RCC 7860 (cell line): ENCODE results near the gene ZNF600.
"Not testable (repeated sequence)": the region's sequence is repeated elsewhere in the genome, so short reads cannot be mapped to it uniquely, and the experiment has no call there.

Experiments used
- DNase-seq: peaks from one replicate; pipeline ENCODE4 v3.0.0-alpha.2; 2015; ENCODE audit warnings: low spot score
- FAIRE-seq: peaks from 2 replicates; lab custom pipeline; 2012; peaks lifted over from hg19 to GRCh38; lab: Jason Lieb, UNC

The ZNF600 gene

GRCh38 chr19:52743091-52743490, 43.5 kb downstream of the ZNF600 start:
- FAIRE-seq, result no peak
- no peak for DNase-seq

DNA sequence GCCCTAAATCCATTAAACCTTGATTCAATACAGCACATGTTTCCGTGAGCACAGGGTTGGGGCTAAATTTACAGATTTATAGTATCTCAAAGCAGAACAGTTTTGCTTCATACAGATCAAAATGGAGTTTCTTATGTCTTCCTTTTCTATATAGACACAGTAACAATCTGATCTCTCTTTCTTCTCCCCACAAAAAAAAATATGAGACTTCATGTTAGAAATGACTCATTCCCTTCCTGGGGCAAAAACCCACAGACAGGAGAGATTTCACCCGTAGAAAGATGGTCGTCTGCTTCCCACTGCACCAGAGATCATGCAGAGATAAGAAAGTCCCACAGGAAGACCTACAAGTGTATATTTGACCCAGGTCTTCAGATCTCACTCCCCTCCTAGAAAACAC, 44.1 kb downstream of the ZNF600 start:
- FAIRE-seq (no peak), DNase-seq (no peak)

DNA sequence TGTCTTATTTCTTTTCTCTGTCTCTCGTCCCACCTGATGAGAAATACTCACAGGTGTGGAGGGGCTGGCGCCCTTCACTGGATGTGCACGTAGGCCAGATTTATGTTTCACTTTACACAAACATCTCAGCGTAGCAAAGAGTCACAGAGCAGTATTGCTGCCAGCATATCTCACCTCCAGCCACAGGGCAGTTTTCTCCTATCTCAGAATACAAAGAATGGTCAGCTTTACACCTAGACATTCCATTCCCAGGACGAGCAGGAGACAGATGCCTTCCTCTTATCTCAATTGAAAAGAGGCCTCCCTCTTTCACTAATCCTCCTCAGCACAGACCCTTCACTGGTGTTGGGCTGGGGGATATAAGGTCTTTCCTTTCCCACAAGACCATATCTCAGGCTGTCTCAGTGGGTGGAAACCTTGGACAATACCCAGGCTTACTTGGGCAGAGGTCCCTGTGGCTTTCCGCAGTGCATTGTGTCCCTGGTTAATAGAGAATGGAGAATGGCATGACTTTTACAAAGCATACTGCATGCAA, 44.6 kb downstream of the ZNF600 start:
- DNase-seq, result no peak
- no peak for FAIRE-seq

DNA sequence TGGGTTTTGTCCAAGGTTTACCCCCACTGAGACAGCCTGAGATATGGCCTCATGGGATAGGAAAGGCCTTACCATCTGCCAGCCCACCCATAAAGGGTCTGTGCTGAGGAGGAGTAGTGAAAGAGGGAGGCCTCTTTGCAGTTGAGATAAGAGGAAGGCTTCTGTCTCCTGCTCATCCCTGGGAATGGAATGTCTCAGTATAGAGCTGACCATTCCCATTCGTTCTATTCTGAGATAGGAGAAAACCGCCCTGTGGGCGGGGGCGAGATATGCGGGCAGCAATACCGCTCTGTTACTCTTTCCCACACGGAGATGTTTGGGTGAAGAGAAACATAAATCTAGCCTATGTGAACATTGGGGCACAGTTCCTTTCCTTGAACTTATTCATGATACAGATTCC, 45.2 kb downstream of the ZNF600 start:
- DNase-seq, FAIRE-seq: not testable (repeated sequence)

- FAIRE-seq (no peak), DNase-seq (no peak)
Measured at GRCh38 chr19:52739576-52739975, 47.0 kb downstream of the ZNF600 start.

DNA sequence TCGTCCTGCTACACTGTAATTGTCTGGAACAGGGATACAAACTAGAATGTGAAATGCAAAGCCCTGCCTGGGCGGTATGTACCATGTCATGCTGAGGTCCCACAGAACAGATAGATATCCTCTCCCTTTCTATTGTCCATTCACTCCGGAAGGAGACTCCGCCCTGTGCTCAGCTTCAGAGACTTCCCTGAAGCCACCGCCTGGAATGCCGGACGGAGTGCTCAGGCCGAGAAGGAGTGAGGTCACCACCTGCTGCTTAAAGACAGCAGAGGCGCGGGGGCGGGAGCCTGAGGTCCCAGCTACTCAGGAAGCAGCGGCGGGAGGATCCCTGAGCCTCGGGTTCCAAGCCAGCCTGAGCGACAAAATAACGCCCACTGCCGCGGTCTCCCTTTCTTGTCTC, 50.9 kb downstream of the ZNF600 start:
- DNase-seq, result peak; percentile 84
- FAIRE-seq, result peak; percentile 76

DNA sequence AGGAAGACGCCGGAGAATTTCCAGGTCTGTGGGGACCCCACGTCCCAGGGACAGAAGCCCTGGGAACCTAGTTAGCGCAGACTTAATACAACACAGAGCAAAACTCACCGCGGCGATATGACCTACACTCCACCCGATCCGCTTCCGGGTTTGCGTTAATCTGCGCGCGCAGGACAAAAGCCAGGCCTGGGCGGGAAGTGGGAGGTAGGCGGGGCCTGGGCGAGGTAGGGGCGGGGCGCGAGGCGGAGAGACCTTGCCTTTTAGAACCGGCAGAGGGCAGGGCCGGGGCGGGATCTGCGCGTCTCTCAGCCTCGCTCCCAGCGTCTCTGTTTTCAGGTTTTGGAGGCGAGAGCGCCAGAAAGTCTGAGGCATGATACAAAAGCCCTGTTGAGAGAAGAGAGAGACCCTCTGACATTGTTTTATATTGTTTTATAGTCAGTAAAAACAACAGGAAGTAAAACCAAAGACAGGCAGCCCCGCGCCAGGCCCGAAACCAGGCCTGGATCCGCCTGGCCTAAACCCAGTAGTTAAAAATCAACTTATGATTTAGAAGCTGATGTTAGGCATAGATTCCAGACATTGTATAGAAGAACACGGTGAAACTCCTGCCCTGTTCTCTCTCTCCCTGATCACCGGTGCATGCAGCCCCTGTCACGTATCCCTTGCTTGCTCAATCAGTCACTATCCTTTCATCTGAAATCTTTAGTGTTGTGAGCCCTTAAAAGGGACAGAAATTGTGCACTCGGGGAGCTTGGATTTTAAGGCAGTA, 51.5 kb downstream of the ZNF600 start, which contains the start of gene ZNF611:
TSS of gene ZNF611 (minus strand) at position 152 of the 769 bp plus-strand sequence. CDS start 19,150 bp downstream, outside the sequence.
- DNase-seq (peak; percentile 80), FAIRE-seq (peak; percentile 80)

GRCh38 chr19:52734331-52734892, 52.2 kb downstream of the ZNF600 start:
- no peak for DNase-seq
- FAIRE-seq, result no peak

DNA sequence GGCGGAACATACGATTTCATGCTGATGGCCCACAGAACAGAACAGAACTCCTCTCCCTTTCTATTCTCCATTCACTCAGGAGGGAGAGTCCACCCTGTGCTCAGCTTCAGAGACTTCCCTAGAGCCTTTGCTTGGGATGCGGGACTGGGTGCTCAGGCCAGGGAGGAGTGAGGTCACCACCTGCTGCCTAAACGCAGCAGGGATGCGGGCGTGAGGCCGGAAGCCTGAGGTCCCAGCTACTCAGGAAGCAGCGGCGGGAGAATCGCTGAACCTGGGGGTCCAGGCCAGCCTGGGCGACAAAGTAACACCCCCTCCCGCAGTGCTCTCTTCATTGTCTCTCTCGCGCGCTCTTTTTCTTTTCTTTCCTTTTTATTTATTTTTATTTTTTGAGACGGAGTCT, 60.5 kb downstream of the ZNF600 start:
- DNase-seq, FAIRE-seq: not testable (repeated sequence)

- FAIRE-seq (no peak), DNase-seq (no peak)
Measured at GRCh38 chr19:52725528-52725961, 61.0 kb downstream of the ZNF600 start.

- FAIRE-seq, result no peak
- no peak for DNase-seq
Measured at GRCh38 chr19:52724701-52725514, 61.7 kb downstream of the ZNF600 start.

- DNase-seq, FAIRE-seq: not testable (repeated sequence)
Measured at GRCh38 chr19:52723907-52724598, 62.5 kb downstream of the ZNF600 start.

- DNase-seq, result peak; percentile 66
- FAIRE-seq, result peak; percentile 97
Measured at GRCh38 chr19:52722062-52723003, 64.3 kb downstream of the ZNF600 start.

- DNase-seq, FAIRE-seq: not testable (repeated sequence)
Measured at GRCh38 chr19:52720541-52720940, 66.0 kb downstream of the ZNF600 start.

- FAIRE-seq (no peak), DNase-seq (no peak)
Measured at GRCh38 chr19:52716522-52716921, 70.1 kb downstream of the ZNF600 start.

GRCh38 chr19:52715902-52716301, 70.7 kb downstream of the ZNF600 start:
- not testable (repeated sequence) for FAIRE-seq, DNase-seq

DNA sequence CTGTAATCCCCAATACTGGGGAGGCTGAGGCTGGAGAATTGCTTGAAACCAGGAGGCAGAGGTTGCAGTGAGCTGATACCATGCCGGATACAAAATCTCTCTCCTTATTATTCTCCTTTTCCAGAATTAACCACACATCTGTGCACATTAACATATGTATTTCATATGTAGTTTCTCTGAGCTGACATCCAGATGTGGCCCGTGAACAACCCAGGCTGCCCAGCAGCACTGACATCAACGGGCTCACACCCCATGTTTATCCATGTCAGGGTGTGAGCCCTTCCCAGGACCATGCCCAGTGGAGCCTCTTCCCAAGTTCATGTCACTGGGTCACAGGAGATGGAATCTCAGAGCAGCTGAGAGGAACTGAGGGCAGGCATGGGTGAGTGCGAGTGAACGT, 71.3 kb downstream of the ZNF600 start:
- not testable (repeated sequence) for DNase-seq, FAIRE-seq
